GM12891 (cell line): ENCODE data around the gene SLC12A5.

Source experiments
- PAX5 ChIP-seq: IDR thresholded peaks from 2 replicates; pipeline ENCODE4 v1.6.1; 2011; ENCODE audit warnings: low read length, moderate library complexity, mild to moderate bottlenecking; ENCODE audit not compliant: insufficient read depth, severe bottlenecking
- POLR2A ChIP-seq: IDR thresholded peaks from 2 replicates; pipeline ENCODE4 v1.6.1; 2011; ENCODE audit warnings: low read depth, low read length, control low read depth
- POLR2AphosphoS5 ChIP-seq: IDR thresholded peaks from 2 replicates; pipeline ENCODE4 v1.6.1; 2011; ENCODE audit warnings: low read depth, low read length, control low read depth
- POU2F2 ChIP-seq: IDR thresholded peaks from 2 replicates; pipeline ENCODE4 v1.6.1; 2011; ENCODE audit warnings: low read depth, mild to moderate bottlenecking, control low read depth, low read length, moderate library complexity
- SPI1 ChIP-seq: IDR thresholded peaks from 2 replicates; pipeline ENCODE4 v1.6.1; 2011; ENCODE audit warnings: low read depth, low read length, control low read depth
- TAF1 ChIP-seq: IDR thresholded peaks from 2 replicates; pipeline ENCODE4 v1.6.1; 2011; ENCODE audit warnings: low read depth, low read length, control low read depth

GRCh38 chr20:46035713-46036112 is 6.7 kb downstream of the SLC12A5 start:
- TF ChIP-seq POLR2A, result no peak
- no peak for TF ChIP-seq POLR2AphosphoS5
- TF ChIP-seq SPI1, result no peak
- TF ChIP-seq TAF1, result no peak
- no peak for TF ChIP-seq PAX5
- TF ChIP-seq POU2F2, result no peak
